ENCODE measurements around the gene KLHL3. TPM values are rescaled to one million over a fixed set of nuclear protein-coding genes. Genes with fewer than 3 reads are reported as not detected.

Gene KLHL3
- total RNA-seq, 2 donors from 2014 or later = 4.4 to 6.3 TPM

GRCh38 chr5:137622850-137623249 lies 113.0 kb downstream of the KLHL3 start:
- Histone ChIP-seq H3K4me3 (no peak overlapping the region), H3K9ac (ENCODE audit: low read depth in 2 of 2, low read length in 2 of 2) (no peak overlapping the region), H3K36me3 (no peaks in the 10 kb centered on the region), H3K27me3 (no peaks in the 10 kb centered on the region), H3K4me1 (no peaks in the 10 kb centered on the region), H3K27ac (no peak overlapping the region), H3K9me3 (no peaks in the 10 kb centered on the region)
- intact Hi-C loops (cut with DNase I) = loop anchor here (10.0 kb wide), 2 partner anchors 122 to 442 kb away; no protein-coding TSS in a partner anchor
- DNase-seq = no peak
- TF ChIP-seq CTCF (IDR thresholded peaks at IDR 0.05) = no peak

- H3K36me3 ChIP-seq = no peaks in the 10 kb centered on the region
- intact Hi-C loops (cut with DNase I) = loop anchor here (10.0 kb wide), 2 partner anchors 123 to 443 kb away; no protein-coding TSS in a partner anchor
- no peak overlapping the region for H3K4me3 ChIP-seq
- H3K27ac ChIP-seq = no peak overlapping the region
- no peaks in the 10 kb centered on the region for H3K9me3 ChIP-seq
- TF ChIP-seq CTCF (IDR thresholded peaks at IDR 0.05) = no peak
- DNase-seq = no peak
- no peaks in the 10 kb centered on the region for H3K4me1 ChIP-seq
- H3K9ac ChIP-seq (ENCODE audit: low read depth in 2 of 2, low read length in 2 of 2) = no peak overlapping the region
- H3K27me3 ChIP-seq = no peaks in the 10 kb centered on the region
Measured at GRCh38 chr5:137621861-137622823, 113.7 kb downstream of the KLHL3 start.

GRCh38 chr5:137621306-137621705 lies 114.6 kb downstream of the KLHL3 start:
- no peak overlapping the region for H3K27ac ChIP-seq
- no peaks in the 10 kb centered on the region for H3K36me3 ChIP-seq
- no peak for TF ChIP-seq CTCF (IDR thresholded peaks at IDR 0.05)
- H3K4me3 ChIP-seq = no peak overlapping the region
- no peaks in the 10 kb centered on the region for H3K4me1 ChIP-seq
- intact Hi-C loops (cut with DNase I) = loop anchor here (10.0 kb wide), 2 partner anchors 123 to 443 kb away; no protein-coding TSS in a partner anchor
- H3K9ac ChIP-seq (ENCODE audit: low read depth in 2 of 2, low read length in 2 of 2) = no peak overlapping the region
- no peak for DNase-seq
- no peaks in the 10 kb centered on the region for H3K9me3 ChIP-seq
- H3K27me3 ChIP-seq = no peaks in the 10 kb centered on the region

GRCh38 chr5:137619191-137619870 lies 116.6 kb downstream of the KLHL3 start:
- DNase-seq = no peak
- no peak for TF ChIP-seq CTCF (IDR thresholded peaks at IDR 0.05)
- intact Hi-C loops (cut with DNase I) = no loop called here
- Histone ChIP-seq H3K27ac (no peak overlapping the region), H3K9me3 (no peaks in the 10 kb centered on the region), H3K4me1 (no peaks in the 10 kb centered on the region), H3K36me3 (no peaks in the 10 kb centered on the region), H3K9ac (ENCODE audit: low read depth in 2 of 2, low read length in 2 of 2) (no peak overlapping the region), H3K27me3 (no peaks in the 10 kb centered on the region), H3K4me3 (no peak overlapping the region)

GRCh38 chr5:137618476-137618875 lies 117.4 kb downstream of the KLHL3 start:
- intact Hi-C loops (cut with DNase I) = no loop called here
- no peak overlapping the region for H3K4me3 ChIP-seq
- no peak for DNase-seq
- H3K9ac ChIP-seq (ENCODE audit: low read depth in 2 of 2, low read length in 2 of 2) = no peak overlapping the region
- H3K9me3 ChIP-seq = no peaks in the 10 kb centered on the region
- no peaks in the 10 kb centered on the region for H3K4me1 ChIP-seq
- no peaks in the 10 kb centered on the region for H3K27me3 ChIP-seq
- no peak overlapping the region for H3K27ac ChIP-seq
- no peaks in the 10 kb centered on the region for H3K36me3 ChIP-seq
- no peak for TF ChIP-seq CTCF (IDR thresholded peaks at IDR 0.05)

Measured in colonic mucosa (tissue), 4 donors.